Liver (tissue), 9 donors: ENCODE measurements around the gene SPTBN5. TPM values are rescaled to one million over a fixed set of nuclear protein-coding genes. Genes with fewer than 3 reads are reported as not detected.

Source experiments
- DNase-seq: peaks from one replicate; pipeline ENCODE4 v3.0.0-alpha.2; 2017; ENCODE audit warnings: low spot score
- H3K27ac ChIP-seq, 2 donors: one replicate each; pipeline ENCODE4 v1.7.0; 2013; ENCODE audit warnings: inconsistent platforms in 2 of 2, low read length in 2 of 2, control low read depth in 1 of 2, low read depth in 1 of 2, mild to moderate bottlenecking in 1 of 2
- H3K27me3 ChIP-seq, 4 donors: one replicate each; pipeline versions ENCODE4 v1.6.1 to v1.7.0; 2013; ENCODE audit warnings: low read length in 3 of 4, inconsistent platforms in 1 of 4, mild to moderate bottlenecking in 1 of 4, moderate library complexity in 1 of 4; ENCODE audit not compliant: control insufficient read depth in 4 of 4, insufficient read depth in 4 of 4
- H3K36me3 ChIP-seq, 4 donors: one replicate each; pipeline versions ENCODE4 v1.6.1 to v1.7.0; 2013; ENCODE audit warnings: low read length in 3 of 4, mild to moderate bottlenecking in 3 of 4, low read depth in 1 of 4, moderate library complexity in 1 of 4; ENCODE audit not compliant: control insufficient read depth in 4 of 4, insufficient read depth in 3 of 4
- H3K4me1 ChIP-seq, 4 donors: one replicate each; pipeline versions ENCODE4 v1.6.1 to v1.7.0; 2013; ENCODE audit warnings: low read length in 3 of 4, mild to moderate bottlenecking in 3 of 4, moderate library complexity in 1 of 4; ENCODE audit not compliant: control insufficient read depth in 4 of 4, insufficient read depth in 4 of 4
- H3K4me3 ChIP-seq, 3 donors: one replicate each; pipeline versions ENCODE4 v1.6.1 to v1.7.0; 2013; ENCODE audit warnings: low read length in 3 of 3, control low read depth in 1 of 3, low read depth in 1 of 3, mild to moderate bottlenecking in 1 of 3
- H3K9ac ChIP-seq, 2 donors: one replicate each; pipeline ENCODE4 v1.7.0; 2013; ENCODE audit warnings: low read length in 2 of 2, mild to moderate bottlenecking in 2 of 2, moderate library complexity in 2 of 2, control low read depth in 1 of 2, low read depth in 1 of 2
- H3K9me3 ChIP-seq, 4 donors: one replicate each; pipeline versions ENCODE4 v1.6.1 to v1.7.0; 2013; ENCODE audit warnings: low read length in 3 of 4; ENCODE audit not compliant: control insufficient read depth in 4 of 4
- ATF3 ChIP-seq: IDR thresholded peaks from 2 replicates; pipeline ENCODE4 v1.6.1; 2016; ENCODE audit warnings: antibody characterized with exemption
- CTCF ChIP-seq: fragments of 150-350 bp; IDR thresholded peaks from 2 replicates; pipeline ENCODE4 v1.5.1; 2017; ENCODE audit warnings: improper control_type of control experiment, low read depth, low read length; ENCODE audit not compliant: missing input control
- EGR1 ChIP-seq, 2 donors: IDR thresholded peaks; 2 replicates each; pipeline ENCODE4 v1.6.1; 2016 to 2018; ENCODE audit warnings: antibody characterized with exemption in 2 of 2, low read depth in 2 of 2
- GABPA ChIP-seq, 2 donors: IDR thresholded peaks in 1 of 2; conservative IDR thresholded peaks in 1 of 2; 2 replicates each; pipeline ENCODE4 v1.6.1; 2016; ENCODE audit warnings: antibody characterized with exemption in 2 of 2, mild to moderate bottlenecking in 1 of 2, moderate library complexity in 1 of 2
- HNF4G ChIP-seq: IDR thresholded peaks from 2 replicates; pipeline ENCODE4 v1.6.1; 2016; ENCODE audit warnings: antibody characterized with exemption
- JUND ChIP-seq, 2 donors: IDR thresholded peaks; 2 replicates each; pipeline ENCODE4 v1.6.1; 2016; ENCODE audit warnings: antibody characterized with exemption in 2 of 2
- RAD21 ChIP-seq, 2 donors: IDR thresholded peaks; 2 replicates each; pipeline ENCODE4 v1.6.1; 2016; ENCODE audit warnings: antibody characterized with exemption in 2 of 2, mild to moderate bottlenecking in 2 of 2
- YY1 ChIP-seq: IDR thresholded peaks from 2 replicates; pipeline ENCODE4 v1.6.1; 2016; ENCODE audit warnings: antibody characterized with exemption, mild to moderate bottlenecking
- ZBTB33 ChIP-seq: IDR thresholded peaks from 2 replicates; pipeline ENCODE4 v1.6.1; 2016; ENCODE audit warnings: antibody characterized with exemption
- WGBS: extraction: QIAGEN DNeasy Blood & Tissue Kit; methylation state at CpG from one replicate; pipeline ENCODE4 v1.1.7; 2013; 5-methylcytosine and 5-hydroxymethylcytosine counted together
- polyA plus RNA-seq, 2 donors: library from polyadenylated mRNA; stranded (reverse) in 1 of 2; unstranded in 1 of 2; fragments of 200-250 nt in 1 of 2; fragments of >200 nt in 1 of 2; fragmentation: Nextera tagmentation in 1 of 2; extraction: Ambion mirVana in 1 of 2; gene quantifications; one replicate each; pipeline versions ENCODE4 v1.2.1 to v1.2.3, GENCODE V29; 2013 to 2015
- total RNA-seq, 2 donors: library from RNA; depleted of rRNA; stranded (reverse); fragments of >200 nt; gene quantifications; one replicate each; pipeline ENCODE4 v1.2.3, GENCODE V29; 2014
- donor health status: healthy.
- donor health status: healthy.
- donor health status: healthy.
- donor health status: healthy.
- donor health status: healthy.

Gene SPTBN5
- total and polyA plus RNA-seq, 4 donors = 0.12 to 1.7 (median 0.17) TPM

GRCh38 chr15:41914411-41914810 is 20.6 kb upstream of the SPTBN5 start:
- no peak for DNase-seq
- no peak overlapping the region for H3K9ac ChIP-seq
- TF ChIP-seq YY1 = no peak
- no peak for TF ChIP-seq CTCF
- TF ChIP-seq ATF3 = no peak
- no peaks in the 10 kb centered on the region for H3K27me3 ChIP-seq
- H3K4me1 ChIP-seq = peaks cover 6 to 12% (median 8%) of the 10 kb centered on the region in 4 donors
- 92% methylated on average over 5 of the region's 5 CpGs for whole genome bisulfite sequencing
- peaks cover 0 to 8% (median 3%) of the 10 kb centered on the region in 4 donors for H3K36me3 ChIP-seq
- no peak overlapping the region for H3K27ac ChIP-seq
- H3K4me3 ChIP-seq = no peak overlapping the region
- no peaks in the 10 kb centered on the region for H3K9me3 ChIP-seq

- no peak for TF ChIP-seq ZBTB33
- no peak for TF ChIP-seq JUND (IDR thresholded peaks at IDR 0.05)
- no peak for TF ChIP-seq RAD21 (IDR thresholded peaks at IDR 0.05)
- no peak for TF ChIP-seq GABPA (IDR thresholded peaks at IDR 0.05 in 1 of 2, conservative IDR thresholded peaks at IDR 0.05 in 1 of 2)
- TF ChIP-seq EGR1 (IDR thresholded peaks at IDR 0.05; ENCODE audit: low read depth in 2 of 2) = no peak
- 84% methylated on average over 3 of the region's 3 CpGs for WGBS
- DNase-seq = no peak
- no peaks in the 10 kb centered on the region for H3K9me3 ChIP-seq
- H3K36me3 ChIP-seq = peaks cover 4 to 14% (median 7%) of the 10 kb centered on the region in 4 donors
- H3K27ac ChIP-seq = no peak overlapping the region
- H3K9ac ChIP-seq = no peak overlapping the region
- no peak overlapping the region for H3K4me3 ChIP-seq
- no peaks in the 10 kb centered on the region for H3K27me3 ChIP-seq
- peaks cover 6 to 12% (median 8%) of the 10 kb centered on the region in 4 donors for H3K4me1 ChIP-seq
These were observed 19.4 kb upstream of the SPTBN5 start for GRCh38 chr15:41913256-41913655.

GRCh38 chr15:41911691-41912345 is 18.0 kb upstream of the SPTBN5 start:
- no peak for TF ChIP-seq HNF4G
- Histone ChIP-seq H3K9ac (no peak overlapping the region), H3K4me1 (peaks cover 5 to 9% (median 7%) of the 10 kb centered on the region in 4 donors), H3K27ac (no peak overlapping the region), H3K4me3 (no peak overlapping the region), H3K9me3 (no peaks in the 10 kb centered on the region), H3K27me3 (no peaks in the 10 kb centered on the region), H3K36me3 (peaks cover 5 to 21% (median 12%) of the 10 kb centered on the region in 4 donors)
- no peak for DNase-seq
- WGBS = 92% methylated on average over 14 of the region's 14 CpGs
